HT-29 (cell line): ENCODE measurements around the gene TSLP. TPM values are rescaled to one million over a fixed set of nuclear protein-coding genes. Genes with fewer than 3 reads are reported as not detected.

Source experiments
- DNase-seq: peaks from one replicate; pipeline ENCODE4 v3.0.0-alpha.2; 2015; ENCODE audit warnings: low spot score
- total RNA-seq: library from RNA; depleted of rRNA; stranded (reverse); fragments of >200 nt; shearing (Covaris generic); gene quantifications from 2 replicates; pipeline ENCODE4 v1.2.3, GENCODE V29; 2014; rRNA removed

The TSLP gene
- total RNA-seq = not detected in 2 replicates

DNA sequence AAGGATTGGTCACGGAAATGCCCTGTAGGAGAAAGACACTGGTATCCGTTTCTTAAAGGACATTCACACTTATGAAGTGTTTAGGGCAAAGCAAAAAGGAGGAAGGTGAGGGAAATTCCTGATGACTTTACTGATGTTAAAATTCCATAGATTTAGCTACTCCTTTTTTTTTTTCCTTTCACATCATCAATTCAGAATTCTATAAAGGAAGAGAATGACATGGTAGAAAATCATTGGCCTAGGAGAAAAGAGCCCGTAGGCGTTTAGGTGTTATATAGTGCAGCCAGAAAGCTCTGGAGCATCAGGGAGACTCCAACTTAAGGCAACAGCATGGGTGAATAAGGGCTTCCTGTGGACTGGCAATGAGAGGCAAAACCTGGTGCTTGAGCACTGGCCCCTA is at the start of gene TSLP:
Gene TSLP (plus strand): TSS at position 301 of the 400 bp plus-strand sequence. CDS start 178 bp downstream, outside the sequence.
- no peak for DNase-seq

DNA sequence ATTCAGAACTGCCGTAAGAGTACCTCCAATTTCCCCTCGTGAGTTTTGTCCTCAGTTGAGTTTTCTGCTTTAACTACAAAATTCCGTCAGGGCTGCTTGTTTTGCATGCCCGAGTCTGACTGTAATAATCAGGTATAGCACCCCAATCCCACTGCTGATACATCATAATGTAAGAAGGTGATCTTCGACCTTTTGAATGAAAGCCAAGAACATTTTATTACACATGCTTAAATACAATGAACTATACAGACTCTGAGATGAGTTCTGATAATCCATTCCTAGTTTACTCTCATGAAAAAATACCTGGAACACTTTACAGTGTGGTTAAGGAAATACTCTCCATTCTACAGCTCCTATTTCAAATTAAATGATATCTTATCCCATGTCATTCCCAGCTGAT is 49.2 kb upstream of the TSLP start:
- DNase-seq = peak; percentile 65

DNA sequence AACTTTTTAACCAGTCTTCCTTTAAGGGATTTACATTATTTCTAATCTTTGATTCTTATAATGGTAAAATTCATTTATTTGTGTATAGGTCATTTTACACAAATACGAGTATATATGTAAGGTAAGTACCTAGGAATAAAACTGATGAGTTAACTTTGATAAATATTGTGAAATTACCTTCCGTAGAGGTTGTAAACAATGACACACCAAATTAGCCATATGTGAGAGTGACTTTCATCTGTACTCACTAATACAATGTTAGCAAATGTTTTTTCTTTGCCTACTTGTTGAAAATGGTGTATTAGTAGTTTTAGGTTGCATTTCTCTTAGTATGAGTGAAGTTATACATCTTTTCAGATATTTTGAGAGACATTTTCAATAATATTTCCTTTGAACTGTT is 42.6 kb upstream of the TSLP start:
- no peak for DNase-seq

DNA sequence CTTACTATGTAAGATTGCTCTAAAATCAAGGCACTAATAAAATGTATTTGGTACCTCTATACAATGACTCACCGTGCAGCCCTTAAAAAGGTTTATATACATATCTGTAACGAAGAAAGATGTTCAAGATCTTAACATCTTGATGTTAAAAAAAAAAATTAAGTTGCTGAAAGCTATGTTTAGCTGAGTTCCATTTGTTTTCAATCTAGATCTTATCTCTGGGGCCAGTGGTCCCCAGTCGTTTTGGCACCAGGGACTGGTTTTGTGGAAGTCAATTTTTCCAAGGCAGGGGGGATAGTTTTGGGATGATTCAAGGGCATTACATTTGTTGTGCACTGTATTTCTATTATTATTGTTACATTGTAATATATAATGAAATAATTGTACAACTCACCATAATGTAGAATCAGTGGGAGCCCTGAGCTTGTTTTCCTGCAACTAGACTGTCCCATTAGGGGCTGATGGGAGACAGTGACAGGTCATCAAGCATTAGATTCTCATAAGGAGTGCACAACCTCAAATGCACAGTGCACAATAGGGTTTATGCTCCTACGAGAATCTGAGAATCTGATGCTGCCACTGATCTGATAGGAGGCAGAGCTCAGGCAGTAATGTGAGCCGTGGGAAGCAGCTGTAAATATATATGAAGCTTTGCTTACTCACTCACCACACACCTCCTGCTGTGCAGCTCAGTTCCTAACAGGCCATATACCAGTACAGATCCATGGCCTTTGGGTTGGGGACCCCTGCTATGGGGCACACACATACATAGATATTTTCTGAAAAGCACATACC is 27.6 kb upstream of the TSLP start:
- no peak for DNase-seq

DNA sequence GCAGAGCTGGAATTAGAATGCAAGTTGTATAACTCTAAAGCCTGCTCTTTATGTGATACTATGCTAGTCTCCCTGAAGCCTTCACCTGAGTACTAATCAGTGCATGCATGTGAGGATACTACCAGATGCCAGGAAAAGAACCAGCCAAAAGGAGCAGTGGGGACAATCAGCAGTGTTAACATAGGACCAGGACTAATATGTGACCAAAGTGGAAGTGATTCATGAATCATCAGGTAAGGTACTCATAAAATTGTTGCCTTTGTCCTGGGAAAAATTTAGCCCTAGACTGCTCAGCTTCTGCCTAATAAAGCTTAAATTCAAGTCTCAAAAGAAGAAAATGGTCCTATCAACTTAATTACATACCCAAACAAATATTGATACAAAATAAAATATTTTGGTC is 13.4 kb upstream of the TSLP start:
- DNase-seq = no peak

DNA sequence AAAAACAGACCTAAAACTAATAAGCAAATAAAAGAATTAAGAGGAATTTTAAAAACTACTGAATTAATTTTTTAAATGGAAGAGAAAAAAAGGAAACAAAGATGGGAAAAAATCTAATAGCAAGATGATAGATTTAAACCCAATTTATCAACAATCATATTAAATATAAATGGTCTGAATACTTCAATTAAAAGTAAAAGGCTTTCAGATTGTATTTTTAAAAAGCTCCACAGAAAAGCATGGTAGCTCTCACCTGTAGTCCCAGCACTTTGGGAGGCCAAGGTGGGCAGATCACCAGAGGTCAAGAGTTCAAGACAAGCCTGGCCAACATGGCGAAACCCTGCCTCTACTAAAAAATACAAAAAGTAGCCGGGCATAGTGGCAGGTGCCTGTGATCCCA is 11.3 kb upstream of the TSLP start:
- no peak for DNase-seq

DNA sequence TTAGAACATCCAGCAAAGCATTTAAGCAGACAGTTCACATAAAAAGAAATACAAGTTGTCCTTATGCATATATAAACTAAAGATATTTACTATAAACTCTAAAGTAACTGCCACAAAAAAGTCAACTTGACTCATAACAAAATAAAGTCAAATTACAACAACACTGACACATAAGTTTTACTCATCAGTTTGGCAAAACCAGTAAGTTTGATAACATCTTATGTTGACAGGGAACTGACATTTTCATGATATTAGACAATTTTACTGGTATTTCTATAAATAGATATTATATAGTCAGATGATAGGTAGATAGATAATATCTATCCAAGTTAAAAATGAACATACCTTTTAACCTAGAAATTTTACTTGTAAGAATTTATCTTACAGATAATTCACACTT is 9.9 kb upstream of the TSLP start:
- DNase-seq = no peak

DNA sequence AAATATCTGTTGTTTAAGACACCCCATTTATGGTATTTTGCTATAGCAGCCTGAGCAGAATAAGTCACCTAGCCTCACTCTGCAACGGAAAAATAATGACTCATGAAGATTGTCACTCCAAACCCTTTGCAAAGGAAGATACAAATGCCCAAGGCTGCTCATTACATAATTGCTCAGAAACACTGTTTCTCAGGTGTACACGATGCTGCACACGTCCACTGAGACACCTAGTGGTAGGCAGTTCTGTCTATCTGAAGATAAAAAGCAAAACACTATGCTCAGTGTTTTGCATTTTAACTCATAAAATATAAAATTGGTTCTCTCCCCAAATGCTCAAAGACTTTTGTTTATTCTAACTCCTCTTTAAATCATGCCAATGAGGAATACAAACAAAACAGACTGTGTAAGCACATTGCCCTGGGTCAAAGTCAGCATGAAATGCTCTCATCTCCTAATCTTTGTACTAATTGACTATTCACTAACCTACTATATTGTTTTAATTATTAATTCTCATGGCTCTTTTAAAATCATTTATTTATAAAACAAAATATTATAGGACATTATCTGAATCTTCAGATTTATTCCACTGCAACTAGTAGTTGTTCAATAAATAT is 7.7 kb upstream of the TSLP start:
- DNase-seq = peak; percentile 57

DNA sequence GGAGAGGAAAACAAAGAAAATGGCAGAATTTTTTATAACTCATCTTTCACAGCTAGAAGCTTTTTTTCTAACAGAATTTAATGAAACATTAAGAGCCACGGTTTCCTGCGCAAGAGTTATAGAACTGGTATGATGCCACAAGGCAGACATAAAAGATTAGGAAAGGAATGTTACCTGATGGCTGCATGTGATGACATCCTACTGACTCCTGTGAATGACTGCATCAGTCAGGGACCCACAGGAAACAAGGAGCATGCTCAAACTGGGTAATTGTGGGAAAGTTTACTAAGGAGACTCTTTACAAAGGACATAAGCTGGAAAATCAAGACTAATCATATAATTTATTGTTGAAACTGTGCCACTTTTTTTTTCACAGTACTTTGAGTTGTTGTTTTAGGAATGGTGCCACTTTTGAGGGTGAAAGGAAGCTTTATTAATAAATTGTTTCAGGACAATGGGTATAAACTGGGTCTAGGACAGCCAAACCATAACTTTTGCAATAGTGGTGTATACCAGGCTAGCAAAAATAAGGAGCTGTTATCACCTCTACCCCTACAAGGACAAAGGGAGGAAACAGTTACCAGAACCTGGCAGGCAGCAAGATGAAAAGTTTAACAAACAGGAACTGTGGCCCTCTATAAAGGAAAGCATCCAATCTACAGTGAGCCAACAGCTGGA is 5.1 kb upstream of the TSLP start:
- no peak for DNase-seq

DNA sequence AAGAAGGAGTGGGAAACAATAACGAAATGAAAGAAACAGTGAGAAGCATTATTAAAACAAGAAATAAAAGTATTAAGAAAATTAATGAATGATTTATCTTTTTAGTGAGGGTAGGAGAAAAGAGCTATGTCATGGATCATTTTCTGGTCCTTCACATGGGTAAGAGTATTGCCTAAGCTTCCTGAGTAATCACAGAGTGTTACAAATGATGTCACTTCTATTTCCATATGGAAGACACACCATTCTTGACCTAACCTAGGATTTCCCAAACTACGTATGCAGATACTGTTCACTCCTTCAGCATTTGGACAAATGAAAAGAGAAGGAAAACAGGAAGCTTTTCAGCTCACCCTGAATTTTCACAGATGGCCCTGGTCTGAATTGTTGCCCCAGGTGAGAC is 3.3 kb upstream of the TSLP start:
- DNase-seq = no peak

DNA sequence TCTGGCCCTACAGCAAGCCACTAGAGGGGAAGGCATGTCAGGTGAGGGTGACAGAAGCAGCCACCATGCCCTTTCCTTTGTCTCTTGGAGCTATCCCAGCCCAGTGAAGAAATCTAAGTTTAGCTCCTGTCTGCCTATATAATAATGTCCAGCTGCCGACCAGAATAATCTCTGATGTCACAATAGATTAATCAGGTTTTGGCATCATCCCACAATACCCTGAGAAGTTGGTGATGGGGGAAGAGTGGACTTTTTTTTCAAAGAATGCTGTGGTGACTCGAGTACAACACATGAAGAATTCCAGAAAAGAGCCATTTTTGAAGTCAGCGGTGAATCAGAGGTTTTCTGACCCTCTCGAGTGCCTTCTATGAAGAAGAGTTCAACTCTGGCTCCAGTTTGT is 1.7 kb upstream of the TSLP start:
- DNase-seq = no peak

DNA sequence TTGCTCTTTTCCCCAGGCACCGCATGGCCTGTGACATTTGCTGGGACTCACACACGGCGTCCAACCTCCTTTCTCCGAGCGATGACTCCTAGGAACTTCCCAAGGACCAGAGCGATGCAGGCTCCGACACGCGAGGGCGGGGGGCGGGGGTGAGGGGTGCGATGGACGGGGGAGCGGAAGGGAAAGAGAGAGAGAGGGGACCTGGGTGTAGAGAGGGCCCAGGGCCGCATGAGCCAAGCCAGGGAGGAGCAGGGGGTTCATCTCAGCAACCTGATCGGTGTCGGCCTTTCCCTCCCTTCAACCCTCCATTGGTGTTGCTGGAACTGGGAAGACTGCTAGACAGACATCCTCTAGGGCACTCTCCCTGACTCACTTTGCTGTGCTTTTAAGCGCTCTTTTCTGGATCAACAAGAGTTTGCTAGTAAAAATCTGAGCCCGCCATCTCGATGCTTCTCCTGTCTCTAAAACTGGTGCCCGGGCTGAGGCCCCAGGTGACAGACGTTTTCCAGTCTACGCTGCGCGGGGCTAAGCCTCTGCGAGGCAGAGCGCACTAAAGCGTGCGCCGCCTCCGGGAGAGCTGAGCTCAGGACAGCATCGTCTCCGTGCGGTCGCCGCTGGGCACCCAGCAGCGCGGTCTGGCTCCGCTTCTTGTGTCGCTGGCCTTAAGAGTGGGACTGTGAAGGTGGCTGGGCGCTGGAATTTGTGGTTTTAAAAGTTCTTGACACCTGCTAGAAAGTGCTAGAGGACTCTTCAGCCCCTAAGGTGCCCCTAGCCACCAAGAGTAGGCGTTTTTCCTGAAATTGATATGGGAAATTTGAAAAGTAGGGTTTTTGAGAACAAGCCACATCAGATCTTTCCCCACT is 1.0 kb upstream of the TSLP start:
- DNase-seq = no peak

DNA sequence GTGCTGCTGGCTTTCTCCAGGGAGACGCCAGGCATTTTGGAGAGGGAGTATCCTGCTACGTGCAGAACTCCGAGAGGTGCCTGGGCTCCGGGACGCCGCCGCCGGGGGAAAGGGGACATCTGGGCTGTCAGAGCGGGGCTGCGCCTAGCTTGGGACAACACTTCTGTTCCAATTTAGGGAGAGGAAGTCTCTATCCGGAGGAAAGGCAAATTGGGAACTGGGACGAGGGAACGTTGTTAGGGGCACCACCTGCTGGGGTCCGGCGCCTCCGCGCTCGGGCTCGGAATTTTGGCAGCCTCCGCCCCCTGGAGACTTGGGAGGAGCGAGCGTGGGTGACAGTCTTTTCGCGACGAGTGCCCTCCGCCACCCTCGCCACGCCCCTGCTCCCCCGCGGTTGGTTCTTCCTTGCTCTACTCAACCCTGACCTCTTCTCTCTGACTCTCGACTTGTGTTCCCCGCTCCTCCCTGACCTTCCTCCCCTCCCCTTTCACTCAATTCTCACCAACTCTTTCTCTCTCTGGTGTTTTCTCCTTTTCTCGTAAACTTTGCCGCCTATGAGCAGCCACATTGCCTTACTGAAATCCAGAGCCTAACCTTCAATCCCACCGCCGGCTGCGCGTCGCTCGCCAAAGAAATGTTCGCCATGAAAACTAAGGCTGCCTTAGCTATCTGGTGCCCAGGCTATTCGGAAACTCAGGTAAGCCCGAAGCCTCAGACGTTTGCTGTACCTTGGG is 1.6 kb downstream of the TSLP start:
- no peak for DNase-seq

DNA sequence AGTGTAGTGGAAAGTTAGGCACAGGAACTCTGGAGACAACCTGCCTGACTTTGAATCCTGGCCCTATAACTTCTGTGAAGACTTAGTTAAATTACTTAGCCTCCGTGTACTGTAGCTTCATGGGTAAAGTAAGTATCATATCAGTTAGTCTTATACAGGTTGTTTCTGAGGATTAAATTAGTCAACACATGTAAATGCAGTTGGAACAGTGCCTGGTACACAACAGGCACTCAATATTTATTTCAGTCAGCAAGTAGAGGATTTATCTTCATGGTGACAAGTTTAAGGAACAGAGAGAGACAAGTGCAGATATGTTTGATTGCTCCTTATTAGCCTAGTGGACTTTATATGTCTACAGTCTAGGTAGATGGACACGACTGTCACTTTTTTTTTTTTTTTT is 2.7 kb downstream of the TSLP start:
- DNase-seq = no peak

DNA sequence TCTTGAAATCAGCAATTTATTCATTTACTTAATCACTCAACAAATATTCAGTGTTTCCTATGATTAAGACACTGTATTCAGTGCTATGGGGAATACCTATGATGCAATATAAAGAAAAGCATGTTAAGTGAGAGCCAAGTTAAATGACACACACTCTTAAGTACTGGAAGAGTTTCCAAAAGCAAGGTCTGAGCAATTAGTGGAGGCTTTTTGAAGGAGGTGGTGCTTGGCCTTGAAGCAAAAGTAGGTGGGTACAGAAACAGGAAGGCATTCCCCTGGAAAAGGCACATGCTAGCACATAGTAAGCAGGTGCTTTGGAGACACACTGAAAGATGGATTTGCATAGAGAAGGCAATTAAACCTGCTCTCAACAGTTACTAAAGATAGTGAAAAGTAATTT is 4.0 kb downstream of the TSLP start:
- no peak for DNase-seq

DNA sequence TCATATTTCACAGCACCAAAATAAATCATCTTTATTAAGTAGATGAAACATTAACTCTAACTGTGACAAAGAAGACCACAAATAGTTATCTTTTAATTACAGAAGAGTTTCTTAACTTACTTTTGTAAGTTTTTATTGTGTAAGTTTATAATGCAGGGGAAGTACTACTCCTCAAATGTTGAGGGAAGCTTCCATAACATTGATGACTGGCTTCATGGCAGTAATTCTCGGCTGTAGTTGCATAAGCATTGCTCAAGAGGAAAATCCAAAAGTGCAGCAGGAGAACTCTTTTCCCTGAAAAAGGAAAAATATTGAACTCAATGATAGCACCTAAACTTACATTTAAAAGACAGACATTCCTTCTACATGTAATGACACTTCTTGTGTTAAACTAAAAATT is 4.6 kb downstream of the TSLP start:
- no peak for DNase-seq

DNA sequence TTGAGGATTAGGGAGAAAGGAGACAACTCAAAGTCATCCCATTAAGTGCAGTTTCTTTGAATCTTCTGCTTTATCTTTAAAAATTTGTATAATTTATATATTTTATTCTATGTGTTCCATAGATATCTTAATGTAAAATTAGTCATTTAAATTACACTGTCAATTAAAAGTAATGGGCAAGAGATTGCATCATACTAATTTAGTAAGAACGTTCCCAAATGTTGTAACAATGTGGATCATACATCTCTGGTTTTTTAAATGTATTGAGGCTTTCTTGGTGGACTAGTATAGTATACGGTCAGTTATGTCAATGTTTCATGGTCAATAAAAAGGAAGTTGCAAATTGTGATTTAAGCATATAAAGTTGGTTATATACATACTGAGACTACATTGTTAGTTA is 6.2 kb downstream of the TSLP start:
- DNase-seq = no peak

DNA sequence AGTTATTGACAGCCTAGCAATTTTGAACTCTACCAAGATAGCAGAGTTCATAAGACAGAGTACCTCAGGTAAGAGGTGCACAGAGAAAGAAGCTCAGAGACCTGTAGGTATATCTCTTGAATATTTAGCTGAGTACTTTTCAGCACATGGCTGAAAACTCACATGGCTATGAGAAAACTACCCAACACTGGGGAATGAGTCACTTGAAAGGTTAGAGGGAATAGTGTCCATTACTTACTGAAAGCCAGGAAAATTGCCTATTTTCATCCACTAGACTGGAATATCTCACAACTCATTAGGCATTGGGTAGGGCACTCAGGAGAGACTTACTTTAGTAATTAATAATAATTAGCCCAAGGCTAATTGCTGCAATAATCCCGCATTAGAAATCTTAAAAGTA is 8.3 kb downstream of the TSLP start:
- DNase-seq = no peak

DNA sequence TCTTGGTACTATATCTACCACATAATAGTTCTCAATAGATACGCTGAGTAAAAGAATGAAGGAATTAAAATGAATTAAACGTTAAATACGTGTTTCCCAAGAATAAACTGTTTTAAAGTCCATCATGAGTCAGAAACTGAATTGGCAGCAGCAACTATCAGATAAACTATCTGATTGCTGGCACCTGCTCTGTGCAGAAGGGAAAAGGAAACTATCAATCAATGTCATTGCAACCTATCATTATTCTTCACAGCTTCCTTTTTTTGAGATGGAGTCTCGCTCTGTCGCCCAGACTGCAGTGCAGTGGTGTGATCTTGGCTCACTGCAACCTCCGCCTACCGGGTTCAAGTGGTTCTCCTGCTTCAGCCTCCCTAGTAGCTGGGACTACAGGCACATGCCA is 11.8 kb downstream of the TSLP start:
- DNase-seq = no peak

DNA sequence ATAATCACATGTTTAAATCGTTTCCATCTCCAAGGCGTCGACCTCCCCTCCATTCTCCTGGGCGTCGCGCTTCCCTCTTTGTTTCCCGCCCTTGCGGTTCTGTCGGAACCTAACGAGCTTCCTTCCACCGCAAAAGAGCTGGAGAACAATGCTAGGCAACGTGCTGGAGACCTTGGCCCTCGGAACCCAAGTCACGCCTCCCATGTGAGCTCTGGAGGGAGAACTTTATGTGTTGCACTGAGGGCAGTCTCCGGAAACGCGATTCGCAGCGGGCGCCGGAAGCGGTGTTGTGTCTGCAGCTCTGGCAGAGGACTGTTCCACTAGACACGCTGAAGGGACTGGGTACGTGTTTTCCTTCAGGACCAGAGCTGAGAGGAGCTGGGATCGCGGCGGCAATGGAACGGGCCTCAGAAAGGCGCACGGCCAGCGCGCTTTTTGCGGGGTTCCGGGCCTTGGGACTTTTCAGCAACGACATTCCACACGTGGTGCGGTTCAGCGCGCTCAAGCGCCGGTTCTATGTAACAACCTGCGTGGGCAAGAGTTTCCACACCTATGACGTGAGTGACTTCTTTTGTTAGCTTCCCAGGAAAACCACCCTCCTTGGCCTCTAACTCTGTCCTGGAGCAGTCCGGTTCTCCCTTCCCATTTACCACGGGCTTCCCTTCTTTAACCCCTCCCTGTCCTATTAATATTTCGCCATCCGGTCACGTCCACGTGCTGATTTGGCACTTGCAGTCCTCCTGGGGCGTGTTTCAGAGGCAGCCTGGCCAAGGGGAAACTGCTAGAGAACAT is 20.7 kb downstream of the TSLP start, which contains the start of gene WDR36:
Gene WDR36 (plus strand): TSS at position 287 of the 792 bp plus-strand sequence. CDS start 109 bp downstream, at position 396.
- peak; percentile 92 for DNase-seq
